Activated T-helper 9 cell treated with anti-CD3 and anti-CD28 coated beads, Interleukin-2, amount 50 U/mL, for 16 hours (primary cell): ENCODE measurements around the gene AK2.
A peak's percentile ranks its signal among the peaks of the same experiment; 100 is the strongest.
"Not testable (repeated sequence)": the region's sequence is repeated elsewhere in the genome, so short reads cannot be mapped to it uniquely, and the experiment has no call there.

Experiments used
- DNase-seq: peaks from one replicate; pipeline ENCODE4 v3.0.0-alpha.2; 2020; ENCODE audit warnings: low read depth

AK2 gene

DNA sequence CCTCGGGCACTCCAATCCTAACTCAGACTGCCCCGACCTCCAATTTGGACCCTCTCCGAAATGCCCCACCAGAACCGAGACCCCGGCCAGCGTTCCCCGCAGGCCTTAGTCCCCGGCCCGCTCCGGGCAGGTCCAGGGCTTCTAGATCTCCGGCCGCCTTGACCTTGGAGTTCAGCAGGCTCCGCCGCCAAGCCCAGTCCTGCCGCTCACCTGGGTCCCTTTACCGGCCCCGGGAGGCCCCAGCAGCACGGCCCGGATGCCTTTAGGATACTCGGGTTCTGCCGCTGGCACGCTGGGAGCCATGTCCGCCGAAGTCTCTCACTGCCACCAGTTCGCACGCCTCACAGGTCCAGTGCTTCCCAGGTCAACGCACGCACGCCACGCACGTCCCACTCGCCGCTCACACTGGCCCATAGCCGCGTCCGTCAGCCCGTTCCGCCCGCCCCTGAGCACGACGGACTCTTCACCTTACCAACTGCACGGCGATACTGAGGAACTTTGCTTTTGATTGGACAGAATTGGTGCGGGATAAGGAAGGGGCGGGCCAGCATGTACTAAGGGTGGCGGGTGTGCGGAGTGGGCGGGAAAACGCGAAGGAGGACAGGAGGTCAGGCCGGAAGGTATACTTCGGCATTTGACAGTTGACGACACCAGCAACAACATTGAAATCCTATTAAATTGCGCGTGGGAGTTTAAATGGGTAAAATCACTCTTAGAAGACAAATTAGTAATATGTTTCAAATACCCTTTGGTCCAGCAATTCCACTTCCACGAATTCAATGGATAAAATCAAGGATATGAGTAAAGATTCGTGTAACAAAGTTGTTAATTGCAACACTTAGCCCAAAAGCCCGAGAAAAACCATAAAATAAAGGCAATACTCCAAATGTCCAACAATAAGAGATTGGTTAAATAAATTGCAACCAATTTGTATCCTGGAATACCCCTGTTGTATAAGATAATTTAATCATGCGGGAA is at the start of gene AK2:
Gene AK2 (minus strand): TSS at position 358 of the 978 bp plus-strand sequence. CDS start 55 bp downstream, at position 303.
- DNase-seq, result peak; percentile 86

DNA sequence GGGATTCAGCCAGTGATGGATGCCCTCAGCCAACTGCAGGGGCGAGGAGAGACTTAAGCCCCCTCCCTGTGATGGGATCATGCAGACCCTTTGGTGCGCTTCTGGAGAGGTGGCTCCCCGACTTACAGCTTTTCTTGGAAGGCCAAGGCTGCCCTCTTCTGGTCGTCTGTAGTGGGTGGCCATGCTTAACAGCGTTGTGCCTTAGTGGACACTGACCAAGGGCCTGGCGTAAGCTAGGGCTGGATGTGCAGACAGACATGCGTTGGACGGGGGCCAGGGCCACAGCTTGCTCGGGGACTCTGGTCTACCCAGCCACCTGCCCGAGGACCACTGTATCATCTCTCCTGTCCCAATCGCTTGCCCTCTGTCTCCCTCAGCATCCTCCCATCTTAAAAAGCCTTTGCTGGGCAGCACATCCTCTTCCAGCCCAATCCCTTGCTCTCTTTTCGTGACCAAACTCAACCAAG is 49.7 kb upstream of the AK2 start:
- DNase-seq, result no peak

DNA sequence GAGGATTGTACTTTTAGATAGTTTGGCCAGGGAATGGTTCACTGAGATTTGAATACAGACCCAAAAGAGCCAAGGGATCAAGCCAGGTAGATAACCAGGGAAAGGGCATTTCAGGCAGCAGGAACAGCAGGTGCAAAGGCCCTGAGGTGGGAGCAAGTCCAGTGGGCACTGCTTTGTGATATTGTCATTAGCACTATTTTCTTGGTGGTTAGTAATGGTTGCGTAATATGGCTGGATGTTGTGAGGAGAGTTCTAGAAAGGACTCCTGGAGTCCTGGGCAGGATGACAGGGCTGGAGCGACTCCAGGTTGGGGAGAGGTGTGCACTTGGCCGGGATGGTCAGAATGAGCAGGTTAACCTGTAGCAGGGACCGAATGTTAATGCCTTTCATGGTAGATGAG is 48.6 kb upstream of the AK2 start:
- no peak for DNase-seq

DNA sequence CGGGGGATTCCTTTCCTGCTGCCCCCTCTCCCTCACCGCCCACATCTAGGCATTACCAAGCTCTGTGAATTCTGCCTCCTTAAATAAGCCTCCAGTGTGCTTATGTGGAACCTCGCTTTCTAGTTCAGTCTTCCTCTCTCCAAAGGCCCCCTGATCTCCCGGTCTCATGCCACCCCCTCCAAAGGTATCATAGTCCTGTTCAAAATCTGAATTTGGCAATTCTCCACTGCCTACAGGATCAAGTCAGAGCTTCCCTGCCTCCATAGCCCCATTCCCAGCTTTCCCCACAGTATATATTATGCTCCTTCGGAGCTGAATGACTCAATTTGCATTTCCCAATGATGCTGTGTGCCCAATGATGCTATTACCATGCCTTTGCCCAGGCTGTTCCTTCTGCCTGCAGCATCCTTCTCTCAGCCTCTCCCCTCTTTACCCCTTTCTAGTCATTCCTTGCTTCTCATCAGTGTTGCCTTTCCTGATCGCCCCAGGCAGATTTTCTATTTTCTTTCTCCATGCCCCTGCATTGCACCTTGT is 46.0 kb upstream of the AK2 start:
- no peak for DNase-seq

DNA sequence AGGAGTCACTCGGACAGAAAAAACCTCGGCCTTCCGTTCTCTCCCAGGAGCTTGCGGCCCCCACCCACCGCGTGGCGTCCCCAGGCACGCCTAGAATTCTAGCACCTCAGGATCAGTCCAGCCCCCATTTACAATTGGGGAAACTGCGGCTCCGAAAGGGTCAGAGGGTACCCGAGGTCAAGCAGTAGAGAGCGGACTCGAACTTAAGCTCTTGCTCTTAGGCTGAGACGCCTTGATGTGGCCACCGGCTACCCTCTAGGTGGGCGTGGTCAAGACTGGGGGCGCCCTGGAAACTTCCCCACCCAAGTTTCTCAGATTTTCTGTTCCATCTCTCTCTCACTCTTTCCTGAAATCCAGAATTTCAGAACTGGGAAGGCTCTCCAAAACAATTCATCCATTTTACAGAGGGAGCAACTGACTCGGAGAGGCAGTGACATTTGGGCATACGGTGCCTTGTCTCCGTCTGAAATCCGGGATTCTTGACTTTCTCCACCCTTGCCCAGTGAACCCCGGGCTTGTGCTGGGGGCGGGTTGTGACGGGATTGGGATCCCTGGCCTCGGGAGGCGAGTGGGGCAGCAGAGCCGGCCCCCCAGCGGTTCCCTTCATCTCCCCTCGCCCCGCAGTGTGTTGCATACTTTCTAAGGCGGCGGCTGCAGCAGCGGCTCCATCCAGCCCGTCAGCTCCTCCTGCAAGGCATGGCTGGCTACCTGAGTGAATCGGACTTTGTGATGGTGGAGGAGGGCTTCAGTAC is 45.0 kb upstream of the AK2 start:
- DNase-seq, result no peak

DNA sequence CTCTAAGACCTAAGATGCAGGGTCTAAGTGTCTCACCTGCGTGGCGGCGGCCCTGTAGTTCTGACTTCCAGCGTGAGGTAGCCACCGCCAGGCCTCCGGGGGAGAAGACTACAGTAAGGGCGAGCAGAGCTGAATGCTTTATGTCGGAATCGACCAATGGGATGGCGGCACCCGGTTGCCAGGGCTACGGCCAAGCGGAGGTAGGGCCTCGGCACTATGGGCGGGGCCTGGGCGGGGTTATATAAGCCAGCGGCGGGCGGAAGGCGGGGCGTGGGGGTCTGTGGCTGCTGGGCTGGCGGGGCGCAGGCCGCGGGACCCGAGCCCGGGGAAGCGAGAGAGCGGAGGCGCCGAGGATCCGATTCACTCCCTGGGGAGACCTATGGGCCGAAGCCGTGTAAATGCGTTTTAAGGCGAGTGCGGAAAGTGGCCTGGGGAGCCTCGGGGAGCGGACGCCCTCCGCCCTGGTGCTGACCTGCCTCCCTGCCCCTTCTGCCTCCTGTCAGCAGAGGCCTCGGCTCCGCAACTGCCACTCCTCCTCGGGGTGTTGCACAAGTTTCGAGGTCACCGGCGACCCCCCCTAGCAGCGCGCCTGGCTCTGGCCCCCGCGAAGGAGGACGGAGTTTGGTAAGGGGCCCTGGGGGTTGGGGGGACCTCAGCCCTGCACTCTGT is 44.3 kb upstream of the AK2 start, which contains the start of gene AZIN2:
Gene AZIN2 (plus strand): TSS at position 269 of the 669 bp plus-strand sequence. CDS start 1,097 bp downstream, outside the sequence.
- DNase-seq, result peak; percentile 96

DNA sequence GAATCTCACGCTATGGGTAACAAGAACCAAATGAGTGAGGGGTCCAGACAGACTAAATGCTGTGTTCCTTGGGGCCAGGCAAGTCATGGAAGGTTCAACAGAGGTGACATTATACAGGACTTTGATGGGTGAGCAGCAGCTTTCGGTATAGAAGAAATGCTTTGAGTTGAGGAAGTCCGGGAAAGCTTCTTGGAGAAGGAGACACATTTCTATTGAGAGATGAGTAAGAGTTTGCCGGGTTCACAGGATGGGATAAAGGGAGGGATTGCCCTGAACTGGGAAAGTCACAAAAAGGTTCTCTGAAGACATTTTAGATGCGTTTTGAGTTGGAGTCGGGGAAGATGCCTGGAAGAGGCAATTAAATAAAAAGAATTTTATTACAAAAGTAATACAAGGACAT is 43.7 kb upstream of the AK2 start:
- DNase-seq, result no peak

DNA sequence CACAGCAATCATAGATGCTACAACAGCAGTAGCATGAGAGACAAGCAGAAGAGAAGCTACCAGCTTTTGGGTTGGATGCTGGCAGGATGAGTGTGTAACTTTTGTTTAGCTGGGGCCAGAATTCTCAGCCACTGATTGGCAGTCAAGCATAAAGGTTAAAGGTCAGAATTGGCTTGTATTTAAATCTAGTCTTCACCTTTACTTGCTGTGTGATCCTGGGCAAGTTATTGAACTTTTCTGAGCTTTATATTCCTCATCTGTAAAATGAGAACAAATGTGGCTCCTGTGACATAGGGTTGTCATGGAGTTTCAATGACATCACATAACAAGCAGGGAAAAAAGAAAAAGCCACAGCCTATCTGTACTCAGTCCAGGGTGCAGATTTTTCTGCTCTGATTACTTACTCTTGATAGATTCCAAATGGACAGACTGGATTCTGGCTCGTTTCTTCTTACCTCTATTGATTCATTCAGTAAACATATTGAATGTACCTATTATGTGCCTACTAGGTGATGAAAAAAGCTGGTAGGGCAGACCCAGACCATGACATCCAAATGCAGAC is 41.4 kb upstream of the AK2 start:
- DNase-seq, result no peak

DNA sequence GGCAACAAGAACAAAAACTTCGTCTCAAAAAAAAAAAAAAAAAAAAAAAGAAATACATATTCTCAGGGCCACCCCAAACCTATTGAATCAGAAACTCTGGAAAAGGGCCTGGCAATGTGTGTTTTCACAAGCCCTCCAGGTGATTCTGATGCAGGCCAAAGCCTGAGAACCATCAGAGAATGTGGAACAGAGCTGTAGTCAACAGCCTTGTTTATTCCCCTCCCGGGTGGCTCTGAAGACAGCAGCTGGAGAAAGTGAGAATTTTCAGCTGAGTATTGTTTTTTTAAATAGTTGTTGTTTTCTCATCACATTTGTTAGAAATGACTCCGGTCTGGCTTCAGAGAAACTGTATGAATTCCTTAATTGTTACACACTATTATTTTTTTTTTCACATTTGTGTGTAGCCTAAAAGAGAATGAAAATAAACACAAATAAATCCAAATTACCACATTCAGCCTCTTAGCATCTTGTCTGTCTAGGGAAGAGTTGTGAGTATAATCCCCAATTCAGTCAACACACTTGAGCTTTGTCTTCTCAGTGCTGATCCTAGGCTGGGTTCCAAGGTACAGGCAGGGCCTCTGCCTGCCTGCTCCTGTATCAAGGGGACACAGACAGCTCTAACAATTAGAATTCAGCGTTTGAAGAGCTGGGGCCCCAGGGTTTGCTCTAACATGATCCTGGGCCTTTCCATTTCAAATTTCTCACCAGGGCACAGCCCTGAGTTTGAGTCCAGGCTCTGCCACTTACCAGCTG is 37.7 kb upstream of the AK2 start:
- no peak for DNase-seq

DNA sequence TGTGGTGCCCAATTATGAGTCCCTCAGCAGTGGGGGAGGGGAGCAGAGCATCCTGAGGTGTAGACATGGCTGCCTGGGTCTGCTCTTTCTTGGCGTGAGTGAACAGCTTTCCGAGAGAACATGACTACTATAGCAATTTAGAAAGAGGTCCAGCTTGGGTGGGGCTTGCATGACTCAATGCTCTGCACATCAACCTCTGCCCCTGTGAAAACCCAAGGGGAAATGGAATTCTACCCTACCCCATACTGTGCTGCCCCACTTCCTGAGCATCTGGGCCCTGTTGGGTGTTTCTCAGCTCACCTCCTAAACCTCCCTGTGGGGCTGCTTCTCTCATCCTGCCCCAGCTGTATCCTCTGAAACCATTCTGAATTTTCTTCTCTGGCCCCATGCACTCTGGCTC is 36.0 kb upstream of the AK2 start:
- DNase-seq, result no peak

DNA sequence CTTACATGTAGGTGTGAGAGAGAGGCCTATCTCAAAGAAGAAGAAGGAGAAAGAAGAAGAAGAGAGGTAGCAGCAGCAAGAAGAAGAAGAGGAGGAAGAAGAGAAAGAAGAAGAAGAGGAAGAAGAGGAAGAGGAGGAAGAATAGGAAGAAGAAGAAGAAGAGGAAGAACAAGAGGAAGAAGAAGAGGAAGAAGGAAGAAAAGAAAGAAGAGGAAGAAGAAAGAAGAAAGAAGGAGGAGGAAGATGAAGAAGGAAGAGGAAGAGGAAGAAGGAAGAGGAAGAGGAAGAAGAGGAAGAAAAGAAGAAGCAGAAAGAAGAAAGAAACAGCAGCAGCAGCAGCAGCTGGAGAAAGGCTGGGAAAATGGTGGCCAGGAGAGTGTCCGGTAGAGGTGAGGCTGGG is 33.9 kb upstream of the AK2 start:
- DNase-seq, result no peak

DNA sequence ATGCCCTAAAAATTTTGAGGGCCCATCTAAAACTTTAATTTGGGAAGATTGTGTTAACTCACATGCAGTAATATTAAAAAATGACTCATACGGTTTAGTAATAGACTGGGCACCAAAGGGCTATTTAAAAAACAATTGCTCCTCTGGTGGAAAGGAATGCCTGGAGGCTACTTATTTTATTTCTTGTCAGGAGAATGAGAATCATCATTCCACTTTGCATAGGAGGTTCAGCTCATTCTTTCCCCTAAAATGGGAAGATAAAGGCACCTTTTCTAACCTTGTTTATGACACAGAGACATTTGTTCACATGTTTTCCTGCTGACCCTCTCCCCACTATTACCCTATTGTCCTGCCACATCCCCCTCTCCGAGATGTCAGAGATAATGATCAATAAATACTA is 31.4 kb upstream of the AK2 start:
- DNase-seq, result not testable (repeated sequence)

DNA sequence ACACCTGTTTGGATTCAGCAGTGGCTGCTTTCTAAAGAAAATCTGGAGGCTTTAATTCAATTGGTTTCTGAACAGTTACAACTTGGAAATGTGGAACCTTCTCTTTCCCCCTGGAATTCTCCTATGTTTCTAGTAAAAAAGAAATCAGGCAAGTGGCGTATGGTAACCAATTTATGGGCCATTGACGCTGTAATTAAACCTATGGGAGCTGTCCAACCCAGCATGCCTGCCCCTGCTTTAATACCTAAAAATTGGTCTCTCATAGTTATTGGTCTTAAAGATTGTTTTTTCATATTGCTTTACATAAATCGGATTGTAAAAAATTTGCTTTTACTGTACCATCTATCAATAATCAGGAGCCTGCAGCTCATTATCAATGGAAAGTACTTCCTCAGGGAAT is 29.8 kb upstream of the AK2 start:
- not testable (repeated sequence) for DNase-seq

DNA sequence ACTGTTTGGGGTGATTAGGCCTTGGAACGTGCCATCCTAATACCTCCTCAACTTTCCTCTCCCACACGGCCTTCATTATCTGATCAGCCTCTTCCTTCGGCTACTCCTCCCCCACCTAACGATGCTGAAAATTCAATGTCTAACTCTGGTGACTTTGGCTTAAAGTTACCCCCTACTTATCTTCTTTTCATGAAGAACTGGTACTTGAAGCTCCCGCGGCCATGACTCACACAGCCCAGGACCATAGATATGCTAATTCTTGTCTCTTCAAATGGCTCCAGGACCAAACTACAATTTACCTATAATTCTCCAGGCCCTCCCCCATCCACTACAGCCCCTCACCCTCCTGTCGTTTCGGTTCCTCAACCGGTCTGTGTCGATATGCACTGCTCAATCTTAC is 28.6 kb upstream of the AK2 start:
- no peak for DNase-seq

DNA sequence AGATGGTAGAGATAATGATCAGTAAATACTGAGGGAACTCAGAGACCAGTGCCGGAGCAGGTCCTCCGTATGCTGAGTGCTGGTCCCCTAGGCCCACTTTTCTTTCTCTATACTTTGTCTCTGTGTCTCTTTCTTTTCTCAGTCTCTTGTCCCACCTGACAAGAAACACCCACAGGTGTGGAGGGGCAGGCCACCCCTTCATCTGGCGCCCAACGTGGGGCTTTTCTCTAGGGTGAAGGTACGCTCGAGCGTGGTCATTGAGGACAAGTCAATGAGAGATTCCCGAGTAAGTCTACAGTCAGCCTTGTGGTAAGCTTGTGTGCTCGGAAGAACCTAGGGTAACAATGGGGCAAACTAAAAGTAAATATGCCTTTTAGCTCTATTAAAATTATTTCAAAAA is 27.6 kb upstream of the AK2 start:
- DNase-seq, result not testable (repeated sequence)

DNA sequence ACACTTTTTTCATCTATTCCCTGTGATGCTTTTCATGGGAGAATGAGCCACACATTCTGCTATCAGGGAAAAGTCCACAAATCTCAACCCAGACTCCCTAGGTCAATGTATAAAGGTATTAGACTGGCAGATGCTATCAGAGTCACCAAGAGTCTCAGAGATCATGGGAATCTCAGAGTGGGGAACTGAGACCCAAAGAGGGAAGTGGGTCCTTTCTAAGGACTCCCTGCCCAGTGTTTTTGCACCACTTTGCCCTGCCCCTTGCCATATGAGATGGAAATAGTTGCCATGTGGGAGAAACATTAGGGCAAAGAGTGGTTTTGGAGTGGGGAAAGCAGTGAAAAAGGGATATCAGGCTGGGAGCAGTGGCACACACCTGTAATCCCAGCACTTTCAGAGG is 25.2 kb upstream of the AK2 start:
- no peak for DNase-seq

DNA sequence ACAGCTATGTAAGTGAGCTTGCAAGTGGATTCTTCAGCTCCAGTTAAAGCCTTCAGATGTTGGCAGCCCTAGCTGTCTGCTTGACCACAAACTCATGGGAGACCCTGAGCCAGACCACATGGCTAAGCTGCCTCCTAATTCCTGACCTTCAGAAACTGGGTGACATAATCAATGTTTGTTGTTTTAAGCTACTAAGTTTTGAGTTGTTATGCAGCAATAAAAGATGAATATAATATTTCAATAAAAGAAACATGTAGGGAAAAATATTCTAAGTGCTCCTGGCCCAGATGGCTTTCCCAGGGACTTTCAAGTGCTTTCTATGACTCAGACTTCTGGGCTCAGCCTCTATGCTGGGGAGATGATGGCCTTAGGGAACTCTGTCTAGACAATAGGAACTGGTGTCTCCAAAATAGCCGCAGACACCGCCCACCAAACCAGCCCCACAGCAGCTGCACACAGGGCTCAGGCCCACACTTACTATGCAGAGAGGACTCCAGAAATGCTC is 23.9 kb upstream of the AK2 start:
- no peak for DNase-seq

DNA sequence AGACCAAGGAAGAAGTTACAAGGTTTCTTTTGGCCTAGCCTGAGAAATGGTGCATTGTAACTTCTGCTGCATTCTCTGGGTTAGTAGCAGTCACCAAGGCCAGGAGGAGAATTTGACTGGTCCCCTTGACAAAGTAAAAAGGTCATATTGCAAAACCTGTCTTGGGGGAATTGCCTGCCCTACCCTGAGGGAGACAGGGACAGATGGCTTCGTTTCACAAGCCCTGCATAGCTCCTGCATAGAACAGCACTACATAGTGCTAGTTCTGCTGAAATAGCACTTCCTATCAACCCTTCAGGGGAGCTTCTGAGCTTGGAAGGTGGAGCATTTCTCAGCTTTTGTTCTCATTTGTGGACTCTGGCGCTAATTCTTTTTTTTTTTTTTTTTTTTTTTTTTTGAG is 20.4 kb upstream of the AK2 start:
- DNase-seq, result no peak

DNA sequence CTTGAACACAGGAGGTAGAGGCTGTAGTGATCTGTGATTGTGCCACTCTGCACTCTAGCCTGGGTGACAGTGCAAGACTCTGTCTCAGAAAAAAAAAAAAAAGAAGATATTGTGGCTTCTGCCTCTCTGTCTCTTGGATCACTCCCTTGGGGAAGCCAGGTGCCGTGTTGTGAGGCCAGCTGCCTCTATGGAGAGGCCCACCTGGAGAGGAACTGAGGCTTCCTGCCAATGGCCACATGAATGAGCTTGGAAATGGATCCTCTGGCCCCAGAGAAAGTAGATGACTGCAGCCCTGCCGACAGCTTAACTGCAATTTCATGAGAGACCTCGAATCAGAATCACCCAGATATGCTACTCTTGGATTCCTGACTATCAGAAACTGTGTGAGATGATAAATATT is 19.7 kb upstream of the AK2 start:
- DNase-seq, result no peak

DNA sequence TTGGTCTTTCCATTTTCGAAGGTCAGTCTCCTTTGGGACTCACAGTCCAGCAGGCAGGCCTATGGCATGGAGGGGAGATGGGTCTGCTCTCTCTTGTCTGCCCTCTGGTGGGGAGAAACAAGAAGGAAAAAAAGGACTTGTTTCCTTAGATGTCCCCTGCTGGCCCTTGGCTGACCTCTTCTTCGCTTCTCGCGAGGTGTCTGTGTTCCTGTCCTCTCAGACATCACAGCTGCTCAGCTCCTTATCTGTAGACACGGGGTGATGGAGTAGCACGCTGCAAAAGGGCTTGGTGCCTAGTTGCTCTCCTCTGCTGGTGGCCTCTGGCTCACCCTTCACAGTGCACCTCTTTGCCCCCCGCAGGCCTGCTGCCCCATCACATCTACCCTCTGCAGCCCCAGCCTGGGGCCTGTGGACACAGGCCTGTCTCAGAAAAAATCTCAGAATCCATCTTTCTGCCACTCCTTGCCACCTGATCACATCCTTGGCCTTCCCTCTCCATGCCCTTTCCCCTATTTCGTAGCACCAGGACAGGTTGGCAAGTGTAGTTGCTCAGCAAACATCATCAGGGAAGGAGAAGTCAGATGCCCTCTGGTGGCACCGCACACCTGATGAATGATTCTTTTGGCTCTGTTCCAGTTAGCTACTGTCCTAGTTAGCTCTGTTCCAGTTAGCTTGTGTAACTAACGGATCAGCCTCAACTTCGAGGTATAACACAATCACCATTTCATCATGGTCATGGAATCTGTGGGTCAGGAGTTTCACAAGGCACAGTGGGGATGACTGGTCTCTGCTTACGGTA is 18.7 kb upstream of the AK2 start:
- DNase-seq, result no peak
